HepG2 (cell line): ENCODE results near the gene CTU1. TPM values are rescaled to one million over a fixed set of nuclear protein-coding genes. Genes with fewer than 3 reads are reported as not detected.
A peak's percentile ranks its signal among the peaks of the same experiment; 100 is the strongest.

ENCODE experiments used
- BCL3 ChIP-seq: sonication (generic); formaldehyde crosslinking; IDR thresholded peaks from 2 replicates; pipeline ENCODE4 v1.5.1; 2020; ENCODE audit warnings: mild to moderate bottlenecking, missing genetic modification reagents, moderate library complexity
- CTCF ChIP-seq: sonication (generic); formaldehyde crosslinking; IDR thresholded peaks from 2 replicates; pipeline ENCODE4 v1.5.0; 2020; ENCODE audit warnings: mild to moderate bottlenecking, missing genetic modification reagents, moderate library complexity
- ELF3 ChIP-seq: IDR thresholded peaks from 2 replicates; pipeline ENCODE4 v1.6.1; 2016; ENCODE audit warnings: missing genetic modification reagents, missing compliant biosample characterization
- FOXO1 ChIP-seq: sonication (generic); formaldehyde crosslinking; IDR thresholded peaks from 2 replicates; pipeline ENCODE4 v1.4.0; 2020; ENCODE audit warnings: missing genetic modification reagents
- HMGXB4 ChIP-seq, 2 experiments: sonication (generic) in 1 of 2; formaldehyde crosslinking in 1 of 2; IDR thresholded peaks; 2 replicates each; pipeline versions ENCODE4 v1.4.0 to v1.6.1; 2018 to 2020; ENCODE audit warnings: missing genetic modification reagents in 2 of 2, borderline replicate concordance in 1 of 2, low read depth in 1 of 2, mild to moderate bottlenecking in 1 of 2, missing biosample characterization in 1 of 2
- KAT2B ChIP-seq: fragments of 150-350 bp; IDR thresholded peaks from 2 replicates; pipeline ENCODE4 v1.6.1; 2014; ENCODE audit warnings: low read depth, low read length, borderline replicate concordance
- KDM5B ChIP-seq: sonication (generic); formaldehyde crosslinking; IDR thresholded peaks from 2 replicates; pipeline ENCODE4 v1.4.0; 2020; ENCODE audit warnings: missing genetic modification reagents, mild to moderate bottlenecking, borderline replicate concordance
- MBNL3 ChIP-seq: fragments of 250-450 bp; sonication (Bioruptor Pico); conservative IDR thresholded peaks from 2 replicates; pipeline ENCODE4 v1.8.0; 2022; ENCODE audit warnings: mild to moderate bottlenecking, inconsistent platforms
- MLX ChIP-seq: IDR thresholded peaks from 2 replicates; pipeline ENCODE4 v1.6.1; 2016
- ZBTB34 ChIP-seq: sonication (generic); formaldehyde crosslinking; IDR thresholded peaks from 2 replicates; pipeline ENCODE4 v1.8.0; 2022; ENCODE audit warnings: mild to moderate bottlenecking, missing genetic modification reagents
- ZNF275 ChIP-seq: sonication (generic); formaldehyde crosslinking; IDR thresholded peaks from 2 replicates; pipeline ENCODE4 v1.8.0; 2022; ENCODE audit warnings: missing genetic modification reagents, mild to moderate bottlenecking, inconsistent platforms, borderline replicate concordance
- ZNF326 ChIP-seq: sonication (generic); formaldehyde crosslinking; IDR thresholded peaks from 2 replicates; pipeline ENCODE4 v1.4.0; 2020; ENCODE audit warnings: missing genetic modification reagents, borderline replicate concordance
- ZNF343 ChIP-seq: sonication (generic); formaldehyde crosslinking; IDR thresholded peaks from 2 replicates; pipeline ENCODE4 v1.4.0; 2020; ENCODE audit warnings: mild to moderate bottlenecking, missing genetic modification reagents
- ZNF572 ChIP-seq: sonication (generic); formaldehyde crosslinking; IDR thresholded peaks from 2 replicates; pipeline ENCODE4 v1.5.1; 2020; ENCODE audit warnings: mild to moderate bottlenecking, missing genetic modification reagents
- polyA plus RNA-seq, 8 experiments: library from polyadenylated mRNA; depleted of rRNA in 3 of 8; stranded (reverse) in 7 of 8; unstranded in 1 of 8; fragments of >200 nt; fragmentation: Illumina TruSeq in 4 of 8; extraction: Trizol in 4 of 8; gene quantifications; 2 replicates each; pipeline versions ENCODE4 v1.2.1 to v1.2.3, GENCODE V29; 2011 to 2016; ENCODE audit warnings: low read depth in 4 of 8, missing spikeins in 1 of 8, mixed read lengths in 1 of 8; ENCODE audit not compliant: insufficient read depth in 1 of 8
- total RNA-seq, 5 experiments: library from RNA; depleted of rRNA; stranded (reverse); fragments of >200 nt; fragmentation: Illumina TruSeq; extraction: Trizol; gene quantifications; 2 replicates each; pipeline ENCODE4 v1.2.3, GENCODE V29; 2016; ENCODE audit warnings: low read depth in 1 of 5
- TF ChIP-seq, protein P1 (sequence below): sonication (generic); formaldehyde crosslinking; IDR thresholded peaks from 2 replicates; pipeline ENCODE4 v1.5.1; 2020; ENCODE audit warnings: mild to moderate bottlenecking, missing genetic modification reagents

The CTU1 gene
- total and polyA plus RNA-seq, 2 of the 13 experiments (the other 11 are each of a cell fraction or from before 2014, with no cell fraction given) = 1.9 to 2.9 TPM

GRCh38 chr19:51108066-51108804, at the start of gene CTU1 (continued):
- no peak for TF ChIP-seq BCL3 (CRISPR knock-in tag)
- TF ChIP-seq, protein P1, sequence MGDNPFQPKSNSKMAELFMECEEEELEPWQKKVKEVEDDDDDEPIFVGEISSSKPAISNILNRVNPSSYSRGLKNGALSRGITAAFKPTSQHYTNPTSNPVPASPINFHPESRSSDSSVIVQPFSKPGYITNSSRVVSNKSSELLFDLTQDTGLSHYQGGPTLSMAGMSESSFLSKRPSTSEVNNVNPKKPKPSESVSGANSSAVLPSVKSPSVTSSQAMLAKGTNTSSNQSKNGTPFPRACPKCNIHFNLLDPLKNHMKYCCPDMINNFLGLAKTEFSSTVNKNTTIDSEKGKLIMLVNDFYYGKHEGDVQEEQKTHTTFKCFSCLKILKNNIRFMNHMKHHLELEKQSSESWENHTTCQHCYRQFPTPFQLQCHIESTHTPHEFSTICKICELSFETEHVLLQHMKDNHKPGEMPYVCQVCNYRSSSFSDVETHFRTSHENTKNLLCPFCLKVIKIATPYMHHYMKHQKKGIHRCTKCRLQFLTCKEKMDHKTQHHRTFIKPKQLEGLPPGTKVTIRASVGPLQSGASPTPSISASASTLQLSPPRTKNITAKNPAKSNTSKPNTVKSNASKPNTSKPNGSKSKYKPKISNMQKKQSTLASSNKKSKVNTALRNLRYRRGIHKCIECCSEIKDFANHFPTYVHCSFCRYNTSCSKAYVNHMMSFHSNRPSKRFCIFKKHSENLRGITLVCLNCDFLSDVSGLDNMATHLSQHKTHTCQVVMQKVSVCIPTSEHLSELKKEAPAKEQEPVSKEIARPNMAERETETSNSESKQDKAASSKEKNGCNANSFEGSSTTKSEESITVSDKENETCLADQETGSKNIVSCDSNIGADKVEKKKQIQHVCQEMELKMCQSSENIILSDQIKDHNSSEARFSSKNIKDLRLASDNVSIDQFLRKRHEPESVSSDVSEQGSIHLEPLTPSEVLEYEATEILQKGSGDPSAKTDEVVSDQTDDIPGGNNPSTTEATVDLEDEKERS = no peak
- TF ChIP-seq ZNF343 (CRISPR knock-in tag) = no peak
- no peak for TF ChIP-seq CTCF (CRISPR knock-in tag)
- no peak; a peak in 2 of 4 replicates for TF ChIP-seq HMGXB4 (CRISPR knock-in tag; IDR thresholded peaks at IDR 0.05; ENCODE audit: borderline replicate concordance in 1 of 2, low read depth in 1 of 2)
- peak; percentile 73; the same call in 1 of the 2 replicates for TF ChIP-seq ZNF572
- no peak for TF ChIP-seq MLX (CRISPR knock-in tag)
- no peak for TF ChIP-seq ZNF326 (CRISPR knock-in tag)
- peak; percentile 88 for TF ChIP-seq ELF3
- no peak; the same call in 1 of the 2 replicates for TF ChIP-seq ZNF275 (CRISPR knock-in tag)
- no peak for TF ChIP-seq ZBTB34 (CRISPR knock-in tag)
- no peak for TF ChIP-seq MBNL3 (CRISPR knock-in tag)
- TF ChIP-seq KDM5B (CRISPR knock-in tag) = no peak
- peak; percentile 41; the same call in 1 of the 2 replicates for TF ChIP-seq FOXO1 (CRISPR knock-in tag)
- no peak for TF ChIP-seq KAT2B
